Ishikawa (cell line): Measurements from ENCODE around the gene LPIN2.
A peak's percentile ranks its signal among the peaks of the same experiment; 100 is the strongest.

Experiments
- CEBPB ChIP-seq: IDR thresholded peaks from 2 replicates; pipeline ENCODE4 v1.6.1; 2012
- CREB1 ChIP-seq: IDR thresholded peaks from 2 replicates; pipeline ENCODE4 v1.6.1; 2012; ENCODE audit warnings: low read depth
- EGR1 ChIP-seq: IDR thresholded peaks from 2 replicates; pipeline ENCODE4 v1.6.1; 2012
- EP300 ChIP-seq: IDR thresholded peaks from 2 replicates; pipeline ENCODE4 v1.6.1; 2012; ENCODE audit warnings: borderline replicate concordance
- FOXM1 ChIP-seq: IDR thresholded peaks from 2 replicates; pipeline ENCODE4 v1.6.1; 2012; ENCODE audit warnings: low read depth, borderline replicate concordance
- NFIC ChIP-seq: IDR thresholded peaks from 2 replicates; pipeline ENCODE4 v1.6.1; 2012
- RAD21 ChIP-seq: IDR thresholded peaks from 2 replicates; pipeline ENCODE4 v1.6.1; 2012; ENCODE audit warnings: low read depth
- TAF1 ChIP-seq: IDR thresholded peaks from 2 replicates; pipeline ENCODE4 v1.6.1; 2012; ENCODE audit warnings: low read depth, mild to moderate bottlenecking
- TCF12 ChIP-seq: IDR thresholded peaks from 2 replicates; pipeline ENCODE4 v1.6.1; 2012; ENCODE audit warnings: low read depth
- TEAD4 ChIP-seq: IDR thresholded peaks from 2 replicates; pipeline ENCODE4 v1.6.1; 2012
- YY1 ChIP-seq: IDR thresholded peaks from 2 replicates; pipeline ENCODE4 v1.6.1; 2012; ENCODE audit warnings: low read depth
- ZBTB7A ChIP-seq: IDR thresholded peaks from 2 replicates; pipeline ENCODE4 v1.6.1; 2012; ENCODE audit warnings: low read depth
- TF ChIP-seq, protein P1 (sequence below): IDR thresholded peaks from 2 replicates; pipeline ENCODE4 v1.6.1; 2012
- TF ChIP-seq, protein P2 (sequence below): IDR thresholded peaks from 2 replicates; pipeline ENCODE4 v1.6.1; 2012
- TF ChIP-seq, protein P3 (sequence below): IDR thresholded peaks from 2 replicates; pipeline ENCODE4 v1.6.1; 2012; ENCODE audit warnings: low read depth, mild to moderate bottlenecking

Gene LPIN2

DNA sequence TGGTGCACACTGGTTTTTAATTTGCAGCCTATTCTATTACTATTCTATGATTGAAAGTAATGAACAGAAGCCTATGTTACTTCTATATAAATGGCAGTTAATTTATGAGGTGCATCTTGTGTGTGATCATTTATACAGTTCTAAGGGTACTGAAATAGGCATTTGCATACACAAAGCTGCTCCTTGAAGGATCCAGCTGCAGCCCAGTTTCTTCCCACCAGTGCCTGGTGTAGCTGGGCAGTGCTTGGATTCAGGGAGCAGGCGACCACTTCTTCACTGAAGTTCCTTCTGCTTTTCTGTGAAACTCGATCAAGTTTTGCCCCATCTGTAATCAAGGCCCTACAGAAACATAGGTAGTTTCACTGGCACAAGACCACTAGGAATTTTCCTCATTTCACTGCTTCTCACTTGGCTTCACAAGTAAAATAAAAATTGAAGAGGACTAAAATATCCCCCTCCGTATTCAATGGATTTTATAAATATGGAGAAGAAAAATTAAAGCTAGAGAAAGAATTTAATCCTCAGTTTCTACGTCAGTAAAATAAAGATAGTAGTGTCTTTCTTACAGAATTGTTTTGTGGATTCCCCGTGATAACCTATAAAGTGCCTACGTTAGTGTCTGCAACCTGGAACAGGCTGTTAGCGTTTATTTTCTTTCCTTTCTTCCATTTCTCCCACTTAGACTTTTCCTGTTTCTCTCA is 1.7 kb upstream of the LPIN2 start:
- TF ChIP-seq, protein P1, sequence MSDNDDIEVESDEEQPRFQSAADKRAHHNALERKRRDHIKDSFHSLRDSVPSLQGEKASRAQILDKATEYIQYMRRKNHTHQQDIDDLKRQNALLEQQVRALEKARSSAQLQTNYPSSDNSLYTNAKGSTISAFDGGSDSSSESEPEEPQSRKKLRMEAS: no peak
- no peak for TF ChIP-seq YY1
- no peak for TF ChIP-seq ZBTB7A
- no peak for TF ChIP-seq NFIC
- no peak for TF ChIP-seq CEBPB
- no peak for TF ChIP-seq TAF1
- TF ChIP-seq TCF12: no peak
- no peak for TF ChIP-seq FOXM1
- TF ChIP-seq, protein P2, sequence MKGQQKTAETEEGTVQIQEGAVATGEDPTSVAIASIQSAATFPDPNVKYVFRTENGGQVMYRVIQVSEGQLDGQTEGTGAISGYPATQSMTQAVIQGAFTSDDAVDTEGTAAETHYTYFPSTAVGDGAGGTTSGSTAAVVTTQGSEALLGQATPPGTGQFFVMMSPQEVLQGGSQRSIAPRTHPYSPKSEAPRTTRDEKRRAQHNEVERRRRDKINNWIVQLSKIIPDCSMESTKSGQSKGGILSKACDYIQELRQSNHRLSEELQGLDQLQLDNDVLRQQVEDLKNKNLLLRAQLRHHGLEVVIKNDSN: no peak
- TF ChIP-seq CREB1: no peak
- no peak for TF ChIP-seq EP300
- TF ChIP-seq TEAD4: no peak
- no peak for TF ChIP-seq EGR1

DNA sequence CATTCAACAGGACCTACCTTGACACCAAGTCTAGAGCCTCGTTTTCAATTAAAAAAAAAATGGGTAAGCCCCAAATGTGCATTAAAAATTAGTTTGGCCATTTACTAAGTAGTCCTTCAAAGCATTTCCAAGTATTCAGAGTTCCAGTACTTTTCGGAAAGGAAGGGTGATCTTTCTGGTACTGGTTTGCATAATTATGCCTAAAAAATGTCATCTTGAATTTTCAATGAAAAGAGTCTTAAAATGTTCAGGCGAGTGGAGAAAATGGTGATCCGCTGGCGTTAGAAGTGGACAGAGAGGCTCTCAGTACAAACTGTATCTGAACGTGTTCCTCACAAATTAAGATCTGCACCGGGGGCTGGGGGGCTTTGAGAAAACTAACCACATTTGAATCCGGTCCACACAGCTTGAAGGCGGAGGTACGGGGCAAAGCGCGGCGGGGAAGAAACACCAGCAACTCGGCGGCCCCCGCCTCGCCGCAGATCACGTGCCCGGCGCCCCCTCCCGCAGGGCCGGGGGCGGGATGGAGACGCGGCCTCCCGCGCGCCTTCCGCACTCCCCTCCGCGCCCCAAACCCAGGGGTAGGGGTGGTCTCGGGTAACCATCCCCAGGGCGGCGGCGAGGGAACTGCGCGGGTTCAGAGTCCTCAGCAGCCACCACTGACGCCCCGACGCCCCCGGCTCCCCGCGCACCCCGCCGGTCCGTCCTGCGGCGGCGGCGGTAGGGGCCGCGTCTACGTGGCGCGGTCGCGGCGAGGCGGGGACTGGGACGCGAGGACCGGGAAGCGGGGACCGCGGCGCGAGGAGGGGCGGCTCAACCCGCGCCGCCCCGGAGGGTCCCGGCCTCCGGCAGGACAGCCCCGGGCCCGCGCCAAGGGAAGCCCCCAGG is 564 bp downstream of the LPIN2 start:
- TF ChIP-seq ZBTB7A: peak; percentile 73; the same call in 1 of the 2 replicates
- TF ChIP-seq, protein P1: peak; percentile 30; the same call in 1 of the 2 replicates
- no peak for TF ChIP-seq CEBPB
- TF ChIP-seq TEAD4: no peak
- TF ChIP-seq, protein P2: peak; percentile 92
- TF ChIP-seq EGR1: peak; percentile 56
- TF ChIP-seq, protein P3, sequence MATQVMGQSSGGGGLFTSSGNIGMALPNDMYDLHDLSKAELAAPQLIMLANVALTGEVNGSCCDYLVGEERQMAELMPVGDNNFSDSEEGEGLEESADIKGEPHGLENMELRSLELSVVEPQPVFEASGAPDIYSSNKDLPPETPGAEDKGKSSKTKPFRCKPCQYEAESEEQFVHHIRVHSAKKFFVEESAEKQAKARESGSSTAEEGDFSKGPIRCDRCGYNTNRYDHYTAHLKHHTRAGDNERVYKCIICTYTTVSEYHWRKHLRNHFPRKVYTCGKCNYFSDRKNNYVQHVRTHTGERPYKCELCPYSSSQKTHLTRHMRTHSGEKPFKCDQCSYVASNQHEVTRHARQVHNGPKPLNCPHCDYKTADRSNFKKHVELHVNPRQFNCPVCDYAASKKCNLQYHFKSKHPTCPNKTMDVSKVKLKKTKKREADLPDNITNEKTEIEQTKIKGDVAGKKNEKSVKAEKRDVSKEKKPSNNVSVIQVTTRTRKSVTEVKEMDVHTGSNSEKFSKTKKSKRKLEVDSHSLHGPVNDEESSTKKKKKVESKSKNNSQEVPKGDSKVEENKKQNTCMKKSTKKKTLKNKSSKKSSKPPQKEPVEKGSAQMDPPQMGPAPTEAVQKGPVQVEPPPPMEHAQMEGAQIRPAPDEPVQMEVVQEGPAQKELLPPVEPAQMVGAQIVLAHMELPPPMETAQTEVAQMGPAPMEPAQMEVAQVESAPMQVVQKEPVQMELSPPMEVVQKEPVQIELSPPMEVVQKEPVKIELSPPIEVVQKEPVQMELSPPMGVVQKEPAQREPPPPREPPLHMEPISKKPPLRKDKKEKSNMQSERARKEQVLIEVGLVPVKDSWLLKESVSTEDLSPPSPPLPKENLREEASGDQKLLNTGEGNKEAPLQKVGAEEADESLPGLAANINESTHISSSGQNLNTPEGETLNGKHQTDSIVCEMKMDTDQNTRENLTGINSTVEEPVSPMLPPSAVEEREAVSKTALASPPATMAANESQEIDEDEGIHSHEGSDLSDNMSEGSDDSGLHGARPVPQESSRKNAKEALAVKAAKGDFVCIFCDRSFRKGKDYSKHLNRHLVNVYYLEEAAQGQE: no peak
- no peak for TF ChIP-seq TCF12
- no peak; the same call in 1 of the 2 replicates for TF ChIP-seq TAF1

DNA sequence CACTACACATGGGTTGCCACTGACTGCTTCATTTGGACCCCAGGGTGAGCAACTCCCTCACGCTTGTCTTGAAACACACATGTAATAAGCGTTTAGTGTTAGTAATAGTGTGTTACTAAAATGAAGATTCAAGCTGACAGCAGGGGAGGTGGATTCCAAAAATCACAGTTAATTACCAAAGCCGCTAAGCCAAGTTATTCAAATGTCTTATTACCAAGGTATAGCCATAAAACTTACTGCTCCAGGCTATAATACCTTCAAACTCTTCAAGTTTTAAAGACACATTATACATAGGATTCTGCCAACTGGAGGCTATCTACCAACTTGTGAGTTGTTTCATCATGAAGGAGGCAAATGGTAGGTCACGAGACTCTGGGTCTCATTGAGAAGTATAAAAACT is 2.9 kb downstream of the LPIN2 start:
- TF ChIP-seq RAD21 (no peak), ZBTB7A (no peak), YY1 (no peak), CEBPB (no peak), TAF1 (no peak), TCF12 (no peak), CREB1 (no peak)
- TF ChIP-seq, protein P2: no peak

DNA sequence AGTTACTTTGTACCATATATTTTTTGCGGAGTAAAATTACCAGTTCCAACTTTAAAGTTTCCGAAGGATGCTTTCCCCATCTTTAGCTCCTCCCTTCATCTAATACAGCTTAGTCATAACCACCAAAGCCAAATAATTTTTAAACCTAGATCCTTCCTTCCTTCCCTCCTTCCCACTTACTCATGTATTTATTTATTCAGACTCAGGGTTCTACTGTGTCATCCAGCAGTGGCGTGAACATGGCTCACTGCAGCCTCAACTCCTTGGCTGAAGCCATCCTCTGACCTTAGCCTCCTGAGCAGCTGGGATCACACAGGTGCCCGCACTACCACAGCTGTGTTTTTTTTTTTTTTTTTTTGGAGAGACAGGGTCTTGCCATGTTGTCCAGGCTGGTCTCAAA is 4.4 kb downstream of the LPIN2 start:
- no peak for TF ChIP-seq TEAD4
- TF ChIP-seq CEBPB: no peak
- TF ChIP-seq TAF1: no peak

DNA sequence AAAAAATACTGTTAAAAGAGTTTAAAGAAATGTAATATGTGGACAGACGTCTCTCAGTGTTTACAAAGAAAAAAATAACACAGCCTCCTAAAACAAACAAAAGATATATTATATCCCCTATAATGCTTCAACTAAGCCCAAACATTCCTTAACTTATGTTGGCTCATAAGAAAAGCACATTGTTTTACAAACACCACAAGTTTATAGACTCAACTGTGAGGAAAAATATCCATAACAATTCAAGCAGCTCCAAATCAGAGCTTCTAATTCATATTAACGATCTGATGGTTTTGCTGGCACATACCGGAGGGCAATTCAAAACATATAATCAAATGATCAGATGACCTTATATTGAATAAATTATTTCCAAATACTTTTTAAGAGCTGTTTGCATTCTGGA is 5.5 kb downstream of the LPIN2 start:
- TF ChIP-seq CEBPB (no peak), TCF12 (no peak), NFIC (no peak), RAD21 (no peak), EGR1 (no peak), EP300 (no peak), TAF1 (no peak)
- TF ChIP-seq, protein P1: no peak

DNA sequence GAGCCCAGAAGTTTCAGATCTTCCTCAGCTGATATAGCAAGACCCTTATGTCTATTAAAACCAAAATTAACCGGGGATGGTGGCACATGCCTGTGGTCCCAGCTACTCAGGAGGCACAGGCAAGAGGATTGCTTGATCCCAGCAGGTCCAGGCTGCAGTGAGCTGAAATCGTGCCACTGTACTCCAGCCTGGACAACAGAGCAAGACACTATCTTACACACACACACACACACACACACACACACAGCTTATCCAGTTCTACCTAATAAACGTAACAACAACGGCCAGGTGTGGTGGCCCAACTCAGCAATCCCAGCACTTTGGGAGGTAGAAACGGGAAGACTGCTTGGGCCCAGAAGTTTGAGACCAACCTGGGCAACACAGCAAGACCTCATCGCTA is 7.5 kb downstream of the LPIN2 start:
- TF ChIP-seq CREB1 (no peak), CEBPB (no peak), EGR1 (no peak), ZBTB7A (no peak)
- TF ChIP-seq, protein P3: no peak
